Measurements from ENCODE around the gene NADSYN1.
"Not testable (repeated sequence)": the region's sequence is repeated elsewhere in the genome, so short reads cannot be mapped to it uniquely, and the experiment has no call there.

The NADSYN1 gene

DNA sequence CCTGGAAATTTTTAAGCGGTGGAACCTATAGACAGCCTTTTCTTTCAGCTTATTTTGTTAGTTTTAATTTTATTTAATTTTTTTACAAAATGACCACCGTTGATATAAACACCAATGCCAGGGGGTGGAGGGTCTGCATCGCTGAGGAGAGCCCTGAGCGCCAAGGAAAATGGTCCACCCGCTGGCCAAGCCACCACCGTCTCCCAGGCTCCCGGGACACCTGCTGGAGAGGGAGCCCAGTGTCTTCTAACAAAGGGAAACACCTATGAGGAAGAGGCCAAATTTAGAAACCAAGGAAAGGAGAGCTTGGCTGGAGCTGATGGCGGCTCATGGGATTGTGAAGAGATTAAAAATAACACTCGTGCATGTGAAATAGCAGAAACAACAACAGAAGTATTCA, 84.5 kb downstream of the NADSYN1 start:
- no peak for TF ChIP-seq RAD21 (IDR thresholded peaks at IDR 0.05; ENCODE audit: low read depth)

DNA sequence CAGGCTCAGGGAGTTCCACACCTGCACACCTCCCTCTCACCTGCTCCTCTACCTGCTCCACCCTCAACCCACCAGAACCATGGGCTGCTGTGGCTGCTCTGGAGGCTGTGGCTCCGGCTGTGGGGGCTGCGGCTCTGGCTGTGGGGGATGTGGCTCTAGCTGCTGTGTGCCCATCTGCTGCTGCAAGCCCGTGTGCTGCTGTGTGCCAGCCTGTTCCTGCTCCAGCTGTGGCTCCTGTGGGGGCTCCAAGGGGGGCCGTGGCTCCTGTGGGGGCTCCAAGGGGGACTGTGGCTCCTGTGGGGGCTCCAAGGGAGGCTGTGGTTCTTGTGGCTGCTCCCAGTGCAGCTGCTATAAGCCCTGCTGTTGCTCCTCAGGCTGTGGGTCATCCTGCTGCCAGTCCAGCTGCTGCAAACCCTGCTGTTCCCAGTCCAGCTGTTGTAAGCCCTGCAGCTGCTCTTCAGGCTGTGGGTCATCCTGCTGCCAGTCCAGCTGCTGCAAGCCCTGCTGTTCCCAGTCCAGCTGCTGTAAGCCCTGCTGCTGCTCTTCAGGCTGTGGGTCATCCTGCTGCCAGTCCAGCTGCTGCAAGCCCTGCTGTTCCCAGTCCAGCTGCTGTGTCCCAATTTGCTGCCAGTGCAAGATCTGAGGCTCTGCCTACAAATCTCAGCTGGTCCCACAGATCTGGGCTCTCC, 85.1 kb downstream of the NADSYN1 start, which contains the start of gene KRTAP5-8:
Gene KRTAP5-8 (plus strand): TSS at position 49 of the 689 bp plus-strand sequence. CDS start 31 bp downstream, at position 80.
- not testable (repeated sequence) for TF ChIP-seq NFIC (IDR thresholded peaks at IDR 0.05); ZBTB7A (IDR thresholded peaks at IDR 0.05; ENCODE audit: low read depth)
- TF ChIP-seq, protein P1, sequence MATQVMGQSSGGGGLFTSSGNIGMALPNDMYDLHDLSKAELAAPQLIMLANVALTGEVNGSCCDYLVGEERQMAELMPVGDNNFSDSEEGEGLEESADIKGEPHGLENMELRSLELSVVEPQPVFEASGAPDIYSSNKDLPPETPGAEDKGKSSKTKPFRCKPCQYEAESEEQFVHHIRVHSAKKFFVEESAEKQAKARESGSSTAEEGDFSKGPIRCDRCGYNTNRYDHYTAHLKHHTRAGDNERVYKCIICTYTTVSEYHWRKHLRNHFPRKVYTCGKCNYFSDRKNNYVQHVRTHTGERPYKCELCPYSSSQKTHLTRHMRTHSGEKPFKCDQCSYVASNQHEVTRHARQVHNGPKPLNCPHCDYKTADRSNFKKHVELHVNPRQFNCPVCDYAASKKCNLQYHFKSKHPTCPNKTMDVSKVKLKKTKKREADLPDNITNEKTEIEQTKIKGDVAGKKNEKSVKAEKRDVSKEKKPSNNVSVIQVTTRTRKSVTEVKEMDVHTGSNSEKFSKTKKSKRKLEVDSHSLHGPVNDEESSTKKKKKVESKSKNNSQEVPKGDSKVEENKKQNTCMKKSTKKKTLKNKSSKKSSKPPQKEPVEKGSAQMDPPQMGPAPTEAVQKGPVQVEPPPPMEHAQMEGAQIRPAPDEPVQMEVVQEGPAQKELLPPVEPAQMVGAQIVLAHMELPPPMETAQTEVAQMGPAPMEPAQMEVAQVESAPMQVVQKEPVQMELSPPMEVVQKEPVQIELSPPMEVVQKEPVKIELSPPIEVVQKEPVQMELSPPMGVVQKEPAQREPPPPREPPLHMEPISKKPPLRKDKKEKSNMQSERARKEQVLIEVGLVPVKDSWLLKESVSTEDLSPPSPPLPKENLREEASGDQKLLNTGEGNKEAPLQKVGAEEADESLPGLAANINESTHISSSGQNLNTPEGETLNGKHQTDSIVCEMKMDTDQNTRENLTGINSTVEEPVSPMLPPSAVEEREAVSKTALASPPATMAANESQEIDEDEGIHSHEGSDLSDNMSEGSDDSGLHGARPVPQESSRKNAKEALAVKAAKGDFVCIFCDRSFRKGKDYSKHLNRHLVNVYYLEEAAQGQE (IDR thresholded peaks at IDR 0.05; ENCODE audit: low read depth) = not testable (repeated sequence)

DNA sequence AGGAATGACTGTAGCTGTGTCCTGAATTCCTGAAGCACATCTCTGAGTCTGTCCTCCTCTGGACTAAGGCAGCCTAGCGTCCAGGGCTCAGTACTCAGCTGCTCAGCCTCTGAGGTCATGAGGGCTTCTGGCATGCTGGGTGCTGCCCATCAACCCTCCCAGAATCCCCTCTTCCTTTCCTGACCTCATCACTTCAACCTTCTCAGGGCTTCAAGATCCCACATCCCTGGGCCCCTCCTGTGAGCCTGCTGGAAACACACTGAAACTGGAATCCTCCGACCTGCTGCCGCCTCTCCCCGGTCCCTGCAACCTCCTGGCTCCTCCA, 85.6 kb downstream of the NADSYN1 start:
- no peak for TF ChIP-seq RAD21 (IDR thresholded peaks at IDR 0.05; ENCODE audit: low read depth)
- TF ChIP-seq EP300 (IDR thresholded peaks at IDR 0.05; ENCODE audit: borderline replicate concordance) = no peak
- TF ChIP-seq, protein P2, sequence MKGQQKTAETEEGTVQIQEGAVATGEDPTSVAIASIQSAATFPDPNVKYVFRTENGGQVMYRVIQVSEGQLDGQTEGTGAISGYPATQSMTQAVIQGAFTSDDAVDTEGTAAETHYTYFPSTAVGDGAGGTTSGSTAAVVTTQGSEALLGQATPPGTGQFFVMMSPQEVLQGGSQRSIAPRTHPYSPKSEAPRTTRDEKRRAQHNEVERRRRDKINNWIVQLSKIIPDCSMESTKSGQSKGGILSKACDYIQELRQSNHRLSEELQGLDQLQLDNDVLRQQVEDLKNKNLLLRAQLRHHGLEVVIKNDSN (IDR thresholded peaks at IDR 0.05) = no peak

DNA sequence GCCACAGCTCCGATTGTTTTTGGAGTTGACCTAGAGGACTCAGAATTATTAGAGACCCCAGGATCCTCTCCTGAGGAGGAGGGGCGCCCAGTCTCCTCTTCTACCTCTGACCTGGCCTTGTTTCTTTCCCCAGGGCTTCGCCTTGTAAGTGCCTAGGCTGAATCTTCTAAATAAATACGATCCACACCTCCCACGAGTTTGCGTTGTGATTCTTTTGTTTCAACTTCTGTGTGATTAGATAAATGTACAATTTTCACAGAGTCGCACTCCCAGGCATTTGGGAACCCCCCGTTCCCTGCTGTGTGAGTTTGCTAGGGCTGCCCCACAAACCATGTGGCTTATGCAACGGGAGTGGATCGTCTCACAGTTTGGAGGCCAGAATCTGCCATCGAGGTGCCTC, 86.0 kb downstream of the NADSYN1 start:
- TF ChIP-seq, protein P3, sequence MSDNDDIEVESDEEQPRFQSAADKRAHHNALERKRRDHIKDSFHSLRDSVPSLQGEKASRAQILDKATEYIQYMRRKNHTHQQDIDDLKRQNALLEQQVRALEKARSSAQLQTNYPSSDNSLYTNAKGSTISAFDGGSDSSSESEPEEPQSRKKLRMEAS (IDR thresholded peaks at IDR 0.05) = no peak
- no peak for TF ChIP-seq NFIC (IDR thresholded peaks at IDR 0.05)
- TF ChIP-seq EP300 (IDR thresholded peaks at IDR 0.05; ENCODE audit: borderline replicate concordance) = no peak
- TF ChIP-seq TAF1 (IDR thresholded peaks at IDR 0.05; ENCODE audit: low read depth) = no peak
- TF ChIP-seq ZBTB7A (IDR thresholded peaks at IDR 0.05; ENCODE audit: low read depth) = no peak
- TF ChIP-seq CEBPB (IDR thresholded peaks at IDR 0.05) = no peak
- TF ChIP-seq RAD21 (IDR thresholded peaks at IDR 0.05; ENCODE audit: low read depth) = no peak
- TF ChIP-seq TEAD4 (IDR thresholded peaks at IDR 0.05) = no peak
- TF ChIP-seq, protein P1 (IDR thresholded peaks at IDR 0.05; ENCODE audit: low read depth) = no peak
- TF ChIP-seq, protein P2 (IDR thresholded peaks at IDR 0.05) = no peak
- no peak for TF ChIP-seq EGR1 (IDR thresholded peaks at IDR 0.05)
- no peak for TF ChIP-seq YY1 (IDR thresholded peaks at IDR 0.05; ENCODE audit: low read depth)
- no peak for TF ChIP-seq TCF12 (IDR thresholded peaks at IDR 0.05; ENCODE audit: low read depth)
- TF ChIP-seq FOXM1 (IDR thresholded peaks at IDR 0.05; ENCODE audit: borderline replicate concordance, low read depth) = no peak
- no peak for TF ChIP-seq CREB1 (IDR thresholded peaks at IDR 0.05; ENCODE audit: low read depth)

DNA sequence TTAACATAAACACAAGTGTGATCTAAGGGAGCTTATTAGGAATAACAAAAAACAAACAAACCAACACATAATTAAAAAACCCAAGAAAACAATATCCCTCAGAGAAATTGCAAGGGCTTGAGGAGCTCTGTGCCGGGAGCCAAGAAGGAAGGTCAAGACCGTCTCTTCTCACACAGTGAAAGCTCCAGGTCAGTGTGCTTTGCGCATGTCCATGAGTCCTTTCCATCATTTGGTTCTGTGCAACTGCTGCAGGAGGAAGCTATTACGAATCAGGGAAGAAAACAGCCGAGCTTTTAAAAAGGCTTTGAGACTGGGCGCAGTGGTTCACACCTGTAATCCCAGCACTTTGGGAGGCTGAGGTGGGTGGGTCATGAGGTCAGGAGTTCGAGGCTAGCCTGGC, 89.4 kb downstream of the NADSYN1 start:
- TF ChIP-seq, protein P2 (IDR thresholded peaks at IDR 0.05) = no peak
- TF ChIP-seq CREB1 (IDR thresholded peaks at IDR 0.05; ENCODE audit: low read depth) (no peak), RAD21 (IDR thresholded peaks at IDR 0.05; ENCODE audit: low read depth) (no peak), TAF1 (IDR thresholded peaks at IDR 0.05; ENCODE audit: low read depth) (no peak), YY1 (IDR thresholded peaks at IDR 0.05; ENCODE audit: low read depth) (no peak), EP300 (IDR thresholded peaks at IDR 0.05; ENCODE audit: borderline replicate concordance) (no peak), FOXM1 (IDR thresholded peaks at IDR 0.05; ENCODE audit: borderline replicate concordance, low read depth) (no peak), NFIC (IDR thresholded peaks at IDR 0.05) (no peak), TCF12 (IDR thresholded peaks at IDR 0.05; ENCODE audit: low read depth) (no peak), TEAD4 (IDR thresholded peaks at IDR 0.05) (no peak), ZBTB7A (IDR thresholded peaks at IDR 0.05; ENCODE audit: low read depth) (no peak)
- TF ChIP-seq, protein P1 (IDR thresholded peaks at IDR 0.05; ENCODE audit: low read depth) = no peak

All from Ishikawa (cell line).